H1 (cell line): Measurements from ENCODE around the gene PPP2R2C. TPM values are rescaled to one million over a fixed set of nuclear protein-coding genes. Genes with fewer than 3 reads are reported as not detected.

Experiments used
- BACH1 ChIP-seq: IDR thresholded peaks from 2 replicates; pipeline ENCODE4 v1.6.1; 2012; ENCODE audit warnings: low read length, improper control_type of control experiment
- BRCA1 ChIP-seq: IDR thresholded peaks from 2 replicates; pipeline ENCODE4 v1.6.1; 2012; ENCODE audit warnings: low read depth, low read length, improper control_type of control experiment
- HDAC6 ChIP-seq: IDR thresholded peaks from one replicate; pipeline ENCODE4 v1.7.1; 2012; ENCODE audit warnings: low read depth, mild to moderate bottlenecking, inconsistent platforms, low read length, moderate library complexity
- KDM4A ChIP-seq: IDR thresholded peaks from one replicate; pipeline ENCODE4 v1.7.1; 2012; ENCODE audit warnings: low read depth, mild to moderate bottlenecking, moderate library complexity, low read length, inconsistent platforms; ENCODE audit not compliant: severe bottlenecking
- RBBP5 ChIP-seq: IDR thresholded peaks from 2 replicates; pipeline ENCODE4 v1.7.1; 2012; ENCODE audit warnings: low read depth, mild to moderate bottlenecking, inconsistent platforms, low read length, moderate library complexity, borderline replicate concordance
- RXRA ChIP-seq: IDR thresholded peaks from 2 replicates; pipeline ENCODE4 v1.6.1; 2011; ENCODE audit warnings: low read depth, mild to moderate bottlenecking, low read length, moderate library complexity; ENCODE audit not compliant: insufficient read depth
- polyA plus RNA-seq, 7 experiments: library from polyadenylated mRNA; depleted of rRNA in 3 of 7; stranded (reverse) in 5 of 7; unstranded in 2 of 7; fragments of >200 nt in 5 of 7; fragments of 200-250 nt in 2 of 7; gene quantifications; 1 replicate in 5 of 7; 2 replicates in 1 of 7; 4 replicates in 1 of 7; pipeline versions ENCODE4 v1.2.1 to v1.2.3, GENCODE V29; 2011 to 2013; ENCODE audit warnings: missing spikeins in 2 of 7, mixed read lengths in 2 of 7
- total RNA-seq: library from RNA; stranded (reverse); fragmentation: NEBNext Ultra II Directional; extraction: Animal tissue kit (Norgen Biotek cat#: 25700); gene quantifications from 2 replicates; pipeline ENCODE4 v1.2.1, GENCODE V29; 2021
- TF ChIP-seq, protein P1 (sequence below): IDR thresholded peaks from 2 replicates; pipeline ENCODE4 v1.6.1; 2011; ENCODE audit warnings: low read length, improper control_type of control experiment

The PPP2R2C gene
- total and polyA plus RNA-seq, 2 of the 8 experiments (the other 6 are each of a cell fraction or from before 2014, with no cell fraction given), result 6.4 TPM

DNA sequence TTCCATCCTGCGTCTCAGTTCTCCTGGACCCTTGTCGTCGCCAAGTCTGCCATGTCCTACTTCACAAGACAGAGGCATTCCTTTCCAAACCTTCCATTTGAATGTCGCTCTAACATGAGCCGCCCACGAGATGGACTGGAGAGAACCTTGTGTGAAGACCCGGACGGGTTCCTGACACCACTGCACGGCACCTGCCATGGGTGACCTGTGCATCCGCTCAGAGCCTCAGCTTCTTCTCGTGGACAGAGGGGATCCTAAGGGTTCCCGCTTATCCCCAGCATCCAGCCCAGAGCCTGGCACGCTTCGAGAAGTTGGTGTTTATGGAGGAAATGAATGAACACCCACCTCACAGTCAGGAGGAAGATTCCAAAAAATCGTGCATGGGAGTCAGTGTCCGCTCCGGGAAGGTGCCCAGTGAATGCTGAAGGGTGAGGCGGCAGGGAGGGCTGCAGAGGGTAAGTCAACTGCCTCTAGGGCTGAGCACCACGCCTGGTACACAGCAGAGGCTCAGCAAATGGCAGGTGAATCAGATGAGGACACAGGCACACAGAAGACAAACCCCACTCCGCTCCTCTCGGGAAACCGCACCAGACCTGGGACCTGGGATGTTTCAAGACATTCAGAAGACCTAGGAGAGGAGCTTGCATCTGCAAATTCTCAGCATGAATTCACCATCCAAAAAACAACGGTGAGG, 150.2 kb downstream of the PPP2R2C start (continued):
- TF ChIP-seq RXRA, result no peak
- no peak for TF ChIP-seq RBBP5
- no peak for TF ChIP-seq HDAC6
- TF ChIP-seq BACH1, result no peak
- no peak for TF ChIP-seq KDM4A
- TF ChIP-seq, protein P1, sequence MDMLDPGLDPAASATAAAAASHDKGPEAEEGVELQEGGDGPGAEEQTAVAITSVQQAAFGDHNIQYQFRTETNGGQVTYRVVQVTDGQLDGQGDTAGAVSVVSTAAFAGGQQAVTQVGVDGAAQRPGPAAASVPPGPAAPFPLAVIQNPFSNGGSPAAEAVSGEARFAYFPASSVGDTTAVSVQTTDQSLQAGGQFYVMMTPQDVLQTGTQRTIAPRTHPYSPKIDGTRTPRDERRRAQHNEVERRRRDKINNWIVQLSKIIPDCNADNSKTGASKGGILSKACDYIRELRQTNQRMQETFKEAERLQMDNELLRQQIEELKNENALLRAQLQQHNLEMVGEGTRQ, result no peak
- no peak for TF ChIP-seq BRCA1
